Mesenchymal stem cell (in vitro differentiated cells and primary cell): ENCODE data around the gene TPTE.
"Not testable (repeated sequence)": the region's sequence is repeated elsewhere in the genome, so short reads cannot be mapped to it uniquely, and the experiment has no call there.

ENCODE experiments used
- DNase-seq: peaks from one replicate; pipeline ENCODE4 v3.0.0-alpha.2; 2013
- H2AFZ ChIP-seq: one replicate; pipeline ENCODE4 v1.6.1; 2013; ENCODE audit warnings: low read depth, mild to moderate bottlenecking, control low read depth, inconsistent platforms, low read length, moderate library complexity
- H2AK5ac ChIP-seq: 2 replicates; pipeline ENCODE4 v1.6.1; 2013; ENCODE audit warnings: low read length, moderate library complexity, mild to moderate bottlenecking, inconsistent platforms; ENCODE audit not compliant: severe bottlenecking
- H2BK120ac ChIP-seq: one replicate; pipeline ENCODE4 v1.6.1; 2013; ENCODE audit warnings: low read depth, mild to moderate bottlenecking, inconsistent platforms, low read length, moderate library complexity
- H2BK12ac ChIP-seq, 2 experiments: one replicate each; pipeline ENCODE4 v1.6.1; 2013; ENCODE audit warnings: inconsistent platforms in 2 of 2, low read length in 2 of 2, mild to moderate bottlenecking in 2 of 2, moderate library complexity in 2 of 2, control low read depth in 1 of 2
- H2BK15ac ChIP-seq: one replicate; pipeline ENCODE4 v1.6.1; 2013; ENCODE audit warnings: mild to moderate bottlenecking, low read depth, inconsistent platforms; ENCODE audit not compliant: poor library complexity, severe bottlenecking
- H2BK5ac ChIP-seq: 2 replicates; pipeline ENCODE4 v1.6.1; 2013; ENCODE audit warnings: low read depth, mild to moderate bottlenecking, low read length, control low read depth, inconsistent platforms; ENCODE audit not compliant: poor library complexity, severe bottlenecking
- H3K14ac ChIP-seq, 2 experiments: one replicate each; pipeline ENCODE4 v1.6.1; 2013; ENCODE audit warnings: inconsistent platforms in 2 of 2, low read length in 2 of 2, control low read depth in 1 of 2, mild to moderate bottlenecking in 1 of 2, moderate library complexity in 1 of 2
- H3K18ac ChIP-seq, 2 experiments: one replicate each; pipeline ENCODE4 v1.6.1; 2013; ENCODE audit warnings: inconsistent platforms in 2 of 2, low read length in 2 of 2, control low read depth in 1 of 2, low read depth in 1 of 2, mild to moderate bottlenecking in 1 of 2
- H3K23ac ChIP-seq, 2 experiments: one replicate each; pipeline ENCODE4 v1.6.1; 2013; ENCODE audit warnings: inconsistent platforms in 2 of 2, low read length in 2 of 2, mild to moderate bottlenecking in 2 of 2, moderate library complexity in 2 of 2, control low read depth in 1 of 2
- H3K27ac ChIP-seq: 2 replicates; pipeline ENCODE4 v1.5.1; 2013; ENCODE audit warnings: mild to moderate bottlenecking, moderate library complexity, low read length, control low read depth, inconsistent platforms; ENCODE audit not compliant: poor library complexity, severe bottlenecking
- H3K27me3 ChIP-seq, 2 experiments: 2 replicates each; pipeline versions ENCODE4 v1.6.1 to v1.7.0; 2013; ENCODE audit warnings: low read length in 2 of 2, mild to moderate bottlenecking in 2 of 2, moderate library complexity in 2 of 2, control low read depth in 1 of 2, inconsistent platforms in 1 of 2; ENCODE audit not compliant: control insufficient read depth in 1 of 2, insufficient read depth in 1 of 2
- H3K36me3 ChIP-seq, 2 experiments: 2 replicates each; pipeline versions ENCODE4 v1.6.1 to v1.7.0; 2013; ENCODE audit warnings: low read length in 2 of 2, control low read depth in 1 of 2, inconsistent platforms in 1 of 2, low read depth in 1 of 2, mild to moderate bottlenecking in 1 of 2; ENCODE audit not compliant: insufficient read depth in 2 of 2, control insufficient read depth in 1 of 2
- H3K4ac ChIP-seq, 2 experiments: one replicate each; pipeline ENCODE4 v1.6.1; 2013; ENCODE audit warnings: inconsistent platforms in 2 of 2, low read length in 2 of 2, mild to moderate bottlenecking in 2 of 2, moderate library complexity in 2 of 2, control low read depth in 1 of 2, low read depth in 1 of 2
- H3K4me1 ChIP-seq: 2 replicates; pipeline ENCODE4 v1.6.1; 2013; ENCODE audit warnings: low read depth, low read length, control low read depth; ENCODE audit not compliant: control insufficient read depth, insufficient read depth
- H3K4me2 ChIP-seq: 2 replicates; pipeline ENCODE4 v1.6.1; 2013; ENCODE audit warnings: low read length, mild to moderate bottlenecking, inconsistent platforms; ENCODE audit not compliant: poor library complexity, severe bottlenecking
- H3K4me3 ChIP-seq, 2 experiments: 2 replicates each; pipeline versions ENCODE4 v1.5.1 to v1.7.0; 2013; ENCODE audit warnings: low read length in 2 of 2, mild to moderate bottlenecking in 2 of 2, control low read depth in 1 of 2, low read depth in 1 of 2; ENCODE audit not compliant: insufficient read depth in 1 of 2
- H3K79me1 ChIP-seq: replicated peaks from 2 replicates; pipeline ENCODE4 v1.6.1; 2013; ENCODE audit warnings: mild to moderate bottlenecking, control low read depth, low read length, inconsistent platforms; ENCODE audit not compliant: poor library complexity, severe bottlenecking
- H3K9ac ChIP-seq: 2 replicates; pipeline ENCODE4 v1.7.0; 2013; ENCODE audit warnings: mild to moderate bottlenecking, low read length, moderate library complexity
- H3K9me3 ChIP-seq: 2 replicates; pipeline ENCODE4 v1.7.0; 2013; ENCODE audit warnings: mild to moderate bottlenecking, low read length; ENCODE audit not compliant: control insufficient read depth
- H4K8ac ChIP-seq: one replicate; pipeline ENCODE4 v1.6.1; 2013; ENCODE audit warnings: inconsistent platforms, mild to moderate bottlenecking, low read length, moderate library complexity
- H4K91ac ChIP-seq: one replicate; pipeline ENCODE4 v1.6.1; 2013; ENCODE audit warnings: mild to moderate bottlenecking, low read length, inconsistent platforms
- WGBS: methylation state at CpG from one replicate; pipeline ENCODE4 v1.1.7; 2013; ENCODE audit warnings: mixed read lengths; 5-methylcytosine and 5-hydroxymethylcytosine counted together

The TPTE gene

DNA sequence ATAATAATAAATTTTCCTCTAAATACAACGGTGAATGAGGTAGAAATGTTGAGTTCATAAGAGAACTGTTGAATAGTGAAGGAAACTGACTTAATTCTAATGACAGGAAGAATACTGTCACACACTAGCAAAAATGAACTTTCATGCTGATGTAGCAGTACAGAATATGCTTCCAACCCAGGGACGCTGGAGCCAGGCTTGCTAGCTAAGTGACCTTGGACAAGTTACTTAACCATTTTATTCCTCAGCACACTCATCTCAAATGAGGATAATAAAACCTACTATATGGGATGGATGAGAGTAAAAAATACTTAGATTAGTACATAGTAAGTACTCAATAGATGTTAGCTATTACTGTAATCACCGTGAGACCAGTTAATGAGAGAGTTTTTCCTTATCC is 36.5 kb upstream of the TPTE start:
- not testable (repeated sequence) for H3K4ac ChIP-seq, H4K8ac ChIP-seq, H2BK15ac ChIP-seq, H2BK120ac ChIP-seq, H3K23ac ChIP-seq, H2BK12ac ChIP-seq, H3K14ac ChIP-seq, H3K4me2 ChIP-seq, H3K9ac ChIP-seq, H4K91ac ChIP-seq, H3K27me3 ChIP-seq, H2BK5ac ChIP-seq, H3K4me1 ChIP-seq, H2AFZ ChIP-seq, H3K18ac ChIP-seq, DNase-seq, H3K4me3 ChIP-seq, H3K79me1 ChIP-seq, H3K27ac ChIP-seq, H2AK5ac ChIP-seq, H3K9me3 ChIP-seq, H3K36me3 ChIP-seq
- no CpG with 5 or more reads among the region's 3 CpGs for WGBS

DNA sequence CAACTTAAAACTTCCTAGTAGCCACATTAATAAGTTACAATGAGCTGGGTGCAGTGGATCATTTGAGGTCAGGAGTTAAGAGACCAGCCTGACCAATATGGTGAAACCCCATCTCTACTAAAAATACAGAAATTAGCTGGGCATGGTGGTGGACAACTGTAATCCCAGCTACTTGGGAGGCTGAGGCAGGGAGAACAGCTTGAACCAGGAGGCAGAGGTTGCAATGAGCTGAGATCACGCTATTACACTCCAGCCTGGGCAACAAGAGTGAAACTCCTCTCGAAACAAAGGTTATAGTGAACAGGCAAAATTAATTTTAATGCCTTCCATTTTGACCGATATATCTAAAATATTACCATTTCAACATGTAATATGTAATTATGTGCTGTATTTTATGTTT is 30.9 kb upstream of the TPTE start:
- 25% methylated on average over 2 of the region's 3 CpGs for WGBS
- not testable (repeated sequence) for H2BK120ac ChIP-seq

DNA sequence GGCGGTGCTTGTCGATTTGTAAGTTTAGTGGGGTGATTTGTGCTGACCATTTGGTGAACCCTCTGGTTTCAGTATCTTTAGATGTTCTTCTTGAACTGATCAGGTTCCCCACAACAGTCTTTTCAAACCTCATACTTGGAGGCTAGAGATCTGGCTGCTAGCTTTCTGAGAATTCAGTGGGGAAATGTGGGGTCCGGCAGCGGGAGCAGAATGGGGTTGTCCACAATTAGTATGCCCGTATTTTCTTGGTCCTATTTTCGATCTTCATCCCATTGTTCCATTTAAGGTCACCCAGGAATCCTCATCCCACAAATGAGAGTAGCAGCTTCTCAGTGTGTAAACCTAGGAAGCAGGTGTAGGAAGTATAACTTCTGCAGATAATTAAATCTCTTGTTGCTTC is 10.3 kb upstream of the TPTE start:
- Histone ChIP-seq H3K14ac (no peak overlapping the region), H4K8ac (no peak overlapping the region), H2BK12ac (no peak overlapping the region), H3K27me3 (no peaks in the 10 kb centered on the region), H2BK15ac (no peak overlapping the region), H2AFZ (no peak overlapping the region), H3K23ac (no peak overlapping the region), H3K27ac (no peak overlapping the region), H3K79me1 (no peaks in the 10 kb centered on the region), H4K91ac (no peak overlapping the region), H2BK120ac (no peak overlapping the region), H3K9me3 (peaks cover 6% of the 10 kb centered on the region), H3K9ac (no peak overlapping the region), H3K4me2 (no peak overlapping the region), H2BK5ac (no peak overlapping the region), H3K4ac (no peak overlapping the region), H3K18ac (no peak overlapping the region), H2AK5ac (no peak overlapping the region), H3K36me3 (no peaks in the 10 kb centered on the region), H3K4me1 (no peaks in the 10 kb centered on the region), H3K4me3 (no peak overlapping the region)
- no peak for DNase-seq
- 61% methylated on average over 6 of the region's 6 CpGs for WGBS

More for the DNA sequence above, 30.9 kb upstream of the TPTE start:
- not testable (repeated sequence) for H3K27me3 ChIP-seq, H3K79me1 ChIP-seq, H3K4me3 ChIP-seq, H4K8ac ChIP-seq, H2BK12ac ChIP-seq, H2AK5ac ChIP-seq, H3K9ac ChIP-seq, H3K18ac ChIP-seq, H3K14ac ChIP-seq, H4K91ac ChIP-seq, H3K4ac ChIP-seq, H3K9me3 ChIP-seq, DNase-seq, H3K4me1 ChIP-seq, H3K4me2 ChIP-seq, H2BK5ac ChIP-seq, H2AFZ ChIP-seq, H3K23ac ChIP-seq, H2BK15ac ChIP-seq, H3K27ac ChIP-seq, H3K36me3 ChIP-seq

DNA sequence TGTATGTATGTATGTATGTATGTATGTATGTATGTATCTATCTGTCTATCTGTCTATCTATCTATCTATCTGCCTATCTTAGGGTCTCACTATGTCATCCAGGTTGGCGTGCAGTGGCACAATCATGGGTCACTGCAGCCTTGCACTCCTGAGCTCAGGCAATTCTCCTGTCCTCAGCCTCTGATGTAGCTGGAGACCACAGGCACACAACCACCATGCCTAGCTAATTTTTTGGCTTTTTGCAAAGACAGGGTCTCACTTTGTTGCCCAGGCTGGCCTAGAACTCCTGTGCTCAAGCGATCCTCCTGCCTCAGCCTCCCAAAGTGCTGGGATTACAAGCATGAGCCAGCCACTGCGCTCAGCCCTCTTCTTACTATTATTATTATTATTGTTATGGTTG is 4.5 kb upstream of the TPTE start:
- not testable (repeated sequence) for H2AFZ ChIP-seq, H3K4me1 ChIP-seq, H2AK5ac ChIP-seq, H3K79me1 ChIP-seq, H2BK12ac ChIP-seq, H3K27me3 ChIP-seq, H3K27ac ChIP-seq, H2BK5ac ChIP-seq, H3K36me3 ChIP-seq, H3K14ac ChIP-seq, H2BK120ac ChIP-seq, DNase-seq, H3K9ac ChIP-seq, H3K4me2 ChIP-seq, H3K23ac ChIP-seq, H4K91ac ChIP-seq, H3K4ac ChIP-seq, H3K4me3 ChIP-seq, H3K18ac ChIP-seq, H2BK15ac ChIP-seq, H4K8ac ChIP-seq
- 81% methylated on average over 2 of the region's 3 CpGs for WGBS
- H3K9me3 ChIP-seq: peaks cover 26% of the 10 kb centered on the region
